IMR-90 (cell line): ENCODE data around the gene IER5L. TPM values are rescaled to one million over a fixed set of nuclear protein-coding genes. Genes with fewer than 3 reads are reported as not detected.

Experiments used
- ATAC-seq: fragments of 200-7000 bp; cut with Tn5 transposase; 2 replicates; pipeline ENCODE4 v1.9.1; 2020; ENCODE audit warnings: low read depth, mild to moderate bottlenecking, moderate library complexity
- BruUV-seq: library from RNA; stranded (reverse); fragments of 400-500 nt; replicated peaks from 2 replicates; lab custom pipeline; 2021; lab: Mats Ljungman, UMichigan
- CTCF ChIA-PET: fragments of 300-600 bp; formaldehyde crosslinking; extraction: SDS; loops from one replicate; lab custom pipeline; 2021; ENCODE audit warnings: antibody characterized with exemption; lab: Yijun Ruan, JAX
- POLR2A ChIA-PET: fragments of 300-600 bp; sonication (Branson Sonifier 250); formaldehyde crosslinking; loops from one replicate; lab custom pipeline; 2022; ENCODE audit warnings: antibody characterized with exemption; ENCODE audit not compliant: unreplicated experiment; lab: Charles Lee
- DNase-seq: peaks from one replicate; pipeline ENCODE4 v3.0.0; 2013
- H2AFZ ChIP-seq: replicated peaks from 2 replicates; pipeline ENCODE3; 2013; ENCODE audit warnings: low read length, mild to moderate bottlenecking; ENCODE audit not compliant: poor library complexity
- H2AK5ac ChIP-seq: 2 replicates; pipeline ENCODE4 v1.6.1; 2013; ENCODE audit warnings: low read depth, low read length, inconsistent platforms
- H2AK9ac ChIP-seq: replicated peaks from 2 replicates; pipeline ENCODE3; 2013; ENCODE audit warnings: mild to moderate bottlenecking, low read depth, low read length, moderate library complexity; ENCODE audit not compliant: poor library complexity
- H2BK120ac ChIP-seq: 2 replicates; pipeline ENCODE4 v1.6.1; 2013; ENCODE audit warnings: low read depth, low read length, inconsistent platforms
- H2BK15ac ChIP-seq: 3 replicates; pipeline ENCODE4 v1.6.1; 2013; ENCODE audit warnings: low read depth, low read length, inconsistent platforms
- H2BK20ac ChIP-seq: 2 replicates; pipeline ENCODE4 v1.6.1; 2013; ENCODE audit warnings: low read depth, mild to moderate bottlenecking, inconsistent platforms, low read length, moderate library complexity
- H2BK5ac ChIP-seq: 2 replicates; pipeline ENCODE4 v1.6.1; 2013; ENCODE audit warnings: mild to moderate bottlenecking, low read depth, low read length, inconsistent platforms; ENCODE audit not compliant: poor library complexity, severe bottlenecking
- H3K14ac ChIP-seq: replicated peaks from 2 replicates; pipeline ENCODE4 v1.6.1; 2013; ENCODE audit warnings: low read depth, low read length, inconsistent platforms
- H3K18ac ChIP-seq: 2 replicates; pipeline ENCODE4 v1.6.1; 2013; ENCODE audit warnings: low read depth, low read length, control low read depth
- H3K23ac ChIP-seq: 2 replicates; pipeline ENCODE4 v1.6.1; 2013; ENCODE audit warnings: low read depth, low read length, inconsistent platforms
- H3K27ac ChIP-seq: 2 replicates; pipeline ENCODE4 v1.5.1; 2013; ENCODE audit warnings: mild to moderate bottlenecking, control low read depth, low read length; ENCODE audit not compliant: insufficient read depth
- H3K27me3 ChIP-seq: 2 replicates; pipeline ENCODE4 v1.6.1; 2013; ENCODE audit warnings: low read length; ENCODE audit not compliant: control insufficient read depth, insufficient read depth
- H3K36me3 ChIP-seq: 2 replicates; pipeline ENCODE4 v1.6.1; 2013; ENCODE audit warnings: low read length, mixed read lengths; ENCODE audit not compliant: control insufficient read depth, insufficient read depth
- H3K4ac ChIP-seq: 2 replicates; pipeline ENCODE4 v1.6.1; 2013; ENCODE audit warnings: low read depth, low read length, inconsistent platforms
- H3K4me1 ChIP-seq: 2 replicates; pipeline ENCODE4 v1.6.1; 2013; ENCODE audit warnings: low read length, mixed read lengths; ENCODE audit not compliant: control insufficient read depth, insufficient read depth
- H3K4me2 ChIP-seq: 2 replicates; pipeline ENCODE4 v1.6.1; 2013; ENCODE audit warnings: low read depth, mild to moderate bottlenecking, control low read depth, low read length, moderate library complexity
- H3K4me3 ChIP-seq: 2 replicates; pipeline ENCODE4 v1.5.1; 2013; ENCODE audit warnings: low read depth, mild to moderate bottlenecking, control low read depth, low read length, moderate library complexity; ENCODE audit not compliant: insufficient read depth
- H3K56ac ChIP-seq: 2 replicates; pipeline ENCODE4 v1.6.1; 2013; ENCODE audit warnings: low read length, inconsistent platforms; ENCODE audit not compliant: insufficient read depth; ENCODE audit errors: extremely low read depth
- H3K79me1 ChIP-seq, 2 experiments: 2 replicates each; pipeline ENCODE4 v1.6.1; 2013; ENCODE audit warnings: low read length in 2 of 2, inconsistent platforms in 1 of 2, low read depth in 1 of 2
- H3K9ac ChIP-seq: 2 replicates; pipeline ENCODE4 v1.6.1; 2013; ENCODE audit warnings: low read depth, low read length, control low read depth
- H3K9me1 ChIP-seq: 2 replicates; pipeline ENCODE4 v1.6.1; 2013; ENCODE audit warnings: low read length, inconsistent platforms; ENCODE audit not compliant: insufficient read depth
- H3K9me3 ChIP-seq: 2 replicates; pipeline ENCODE4 v1.6.1; 2013; ENCODE audit warnings: low read length; ENCODE audit not compliant: control insufficient read depth, insufficient read depth
- H4K20me1 ChIP-seq: 2 replicates; pipeline ENCODE4 v1.6.1; 2013; ENCODE audit warnings: low read length, inconsistent platforms; ENCODE audit not compliant: insufficient read depth
- H4K5ac ChIP-seq: 2 replicates; pipeline ENCODE4 v1.6.1; 2013; ENCODE audit warnings: mild to moderate bottlenecking, low read depth, low read length, control low read depth
- H4K8ac ChIP-seq, 2 experiments: 2 replicates each; pipeline ENCODE4 v1.6.1; 2013; ENCODE audit warnings: low read depth in 2 of 2, low read length in 2 of 2, control low read depth in 1 of 2, inconsistent platforms in 1 of 2
- H4K91ac ChIP-seq: 2 replicates; pipeline ENCODE4 v1.6.1; 2013; ENCODE audit warnings: low read depth, low read length, inconsistent platforms; ENCODE audit not compliant: insufficient read depth
- BHLHE40 ChIP-seq: fragments of 150-350 bp; IDR thresholded peaks from 2 replicates; pipeline ENCODE4 v1.6.1; 2016; ENCODE audit warnings: mild to moderate bottlenecking, low read depth, low read length
- CEBPB ChIP-seq: IDR thresholded peaks from 2 replicates; pipeline ENCODE4 v1.6.1; 2012; ENCODE audit warnings: low read depth, low read length, improper control_type of control experiment
- CHD1 ChIP-seq: IDR thresholded peaks from 2 replicates; pipeline ENCODE4 v1.6.1; 2012; ENCODE audit warnings: low read depth, low read length, improper control_type of control experiment
- FOS ChIP-seq: fragments of 150-350 bp; IDR thresholded peaks from 2 replicates; pipeline ENCODE4 v1.6.1; 2016; ENCODE audit warnings: low read depth, low read length
- MAFK ChIP-seq: IDR thresholded peaks from 2 replicates; pipeline ENCODE4 v1.6.1; 2012; ENCODE audit warnings: low read depth, low read length, improper control_type of control experiment
- MXI1 ChIP-seq: IDR thresholded peaks from 2 replicates; pipeline ENCODE4 v1.6.1; 2012; ENCODE audit warnings: low read depth, mild to moderate bottlenecking, low read length, moderate library complexity, borderline replicate concordance
- NFE2L2 ChIP-seq: fragments of 150-350 bp; IDR thresholded peaks from 2 replicates; pipeline ENCODE4 v1.6.1; 2016; ENCODE audit warnings: low read depth, mild to moderate bottlenecking, low read length
- POLR2A ChIP-seq: IDR thresholded peaks from 2 replicates; pipeline ENCODE4 v1.6.1; 2012; ENCODE audit warnings: mild to moderate bottlenecking, low read depth, low read length
- RAD21 ChIP-seq: IDR thresholded peaks from 2 replicates; pipeline ENCODE4 v1.6.1; 2012; ENCODE audit warnings: low read length, improper control_type of control experiment
- RCOR1 ChIP-seq: IDR thresholded peaks from 2 replicates; pipeline ENCODE4 v1.6.1; 2012; ENCODE audit warnings: mild to moderate bottlenecking, low read length, improper control_type of control experiment; ENCODE audit not compliant: insufficient replicate concordance
- RFX5 ChIP-seq: IDR thresholded peaks from 2 replicates; pipeline ENCODE4 v1.8.0; 2012; ENCODE audit warnings: low read depth, mild to moderate bottlenecking, low read length, moderate library complexity
- SMC3 ChIP-seq: fragments of 150-350 bp; IDR thresholded peaks from 2 replicates; pipeline ENCODE4 v1.6.1; 2016; ENCODE audit warnings: low read depth, mild to moderate bottlenecking, antibody characterized with exemption, low read length, moderate library complexity
- WGBS, 2 experiments: methylation state at CpG; one replicate each; pipeline versions ENCODE4 v1.1.5 to v1.1.7; 2013; ENCODE audit warnings: missing lambda C conversion rate in 2 of 2; ENCODE audit not compliant: insufficient read length in 1 of 2; ENCODE audit errors: extremely low coverage in 2 of 2; 5-methylcytosine and 5-hydroxymethylcytosine counted together
- dilution Hi-C: fragments of 300-500 bp; cut with HindIII; formaldehyde crosslinking; loops from one replicate; pipeline ENCODE4 v1.14.3; 2018; ENCODE audit warnings: low sequenced_read_pairs; ENCODE audit not compliant: unreplicated experiment
- in situ Hi-C: fragments of 300-500 bp; cut with MboI; formaldehyde crosslinking; loops from 3 replicates; pipeline ENCODE4 v1.14.3; 2019; ENCODE audit warnings: low sequenced_read_pairs, inconsistent platforms, mixed read lengths
- intact Hi-C: fragments of 100-400 bp; cut with micrococcal nuclease; formaldehyde crosslinking; loops from 2 replicates; pipeline ENCODE4 v1.10.0; 2022
- polyA plus RNA-seq, 3 experiments: library from polyadenylated mRNA; depleted of rRNA; stranded (reverse); fragments of >200 nt; gene quantifications; 2 replicates each; pipeline ENCODE4 v1.2.3, GENCODE V29; 2012; ENCODE audit warnings: low replicate concordance in 1 of 3
- total RNA-seq: library from RNA; depleted of rRNA; stranded (reverse); fragments of >200 nt; gene quantifications from 2 replicates; pipeline ENCODE4 v1.2.3, GENCODE V29; 2012
- TF ChIP-seq, protein P1 (sequence below): fragments of 150-350 bp; IDR thresholded peaks from 2 replicates; pipeline ENCODE4 v1.6.1; 2017; ENCODE audit warnings: mild to moderate bottlenecking, antibody characterized with exemption, low read length, low read depth
- TF ChIP-seq, protein P2 (sequence below): conservative IDR thresholded peaks from 2 replicates; pipeline ENCODE4 v1.5.1; 2012; ENCODE audit warnings: mild to moderate bottlenecking, low read depth, low read length, improper control_type of control experiment

The IER5L gene
- total and polyA plus RNA-seq, 2 of the 4 experiments (the other 2 are of a cell fraction), result 12.5 to 13.4 TPM

DNA sequence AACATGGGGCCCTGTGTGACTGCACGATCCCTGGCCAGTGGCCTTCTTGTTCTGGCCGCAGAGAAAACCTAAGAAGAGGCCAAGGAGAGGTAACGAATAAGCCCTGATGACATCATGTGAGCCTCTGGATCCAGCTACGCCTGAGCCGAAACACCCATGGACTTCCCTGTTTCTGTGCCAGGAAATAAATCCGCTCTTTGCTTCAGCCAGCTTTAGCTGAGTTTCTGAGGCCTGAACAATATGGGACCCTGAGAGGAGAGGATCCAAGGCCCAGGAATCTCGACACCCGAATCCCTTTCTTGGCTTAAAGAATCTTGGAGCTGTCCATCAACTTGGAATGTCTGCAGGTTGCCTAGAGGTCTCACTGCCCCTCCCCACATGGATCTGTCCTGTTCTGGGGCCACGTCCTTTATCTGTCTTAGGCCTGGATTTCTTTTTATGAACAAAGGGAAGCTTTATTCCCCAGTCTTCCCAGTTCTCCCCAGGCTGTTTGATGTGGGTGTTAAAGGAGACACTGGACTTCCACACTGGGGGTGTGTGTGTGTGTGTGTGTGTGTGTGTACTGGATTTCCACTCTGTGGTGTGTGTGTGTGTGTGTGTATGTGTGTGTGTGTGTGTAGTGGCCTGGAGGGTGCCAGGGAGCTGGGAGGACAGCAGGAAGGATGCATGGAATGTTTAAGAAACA is 13.7 kb downstream of the IER5L start:
- intact Hi-C loops, result no loop called here
- 66% methylated on average over 5 of the region's 9 CpGs; no CpG with 5 or more reads in 1 of the 2 experiments for WGBS, 2 experiments
- Histone ChIP-seq H3K79me1 (peaks cover 7 to 35% of the 10 kb centered on the region in 2 experiments), H2BK5ac (no peak overlapping the region), H3K4me1 (peaks cover 27% of the 10 kb centered on the region), H3K27ac (peak overlapping the region; percentile 12), H3K23ac (no peak overlapping the region), H3K14ac (peak overlapping the region; percentile 53; the same call in 1 of the 2 replicates), H3K27me3 (no peaks in the 10 kb centered on the region), H2BK20ac (no peak overlapping the region; the same call in 1 of the 2 replicates), H4K91ac (peak overlapping the region; percentile 50), H3K4me3 (no peak overlapping the region), H2BK15ac (peak overlapping the region; percentile 36; the same call in 1 of the 3 replicates), H3K4ac (peak overlapping the region; percentile 41), H3K9me1 (peaks cover 24% of the 10 kb centered on the region), H2BK120ac (no peak overlapping the region; the same call in 1 of the 2 replicates), H2AK5ac (peak overlapping the region; percentile 74), H4K5ac (no peak overlapping the region; the same call in 1 of the 2 replicates), H2AK9ac (peak overlapping the region; percentile 33), H3K36me3 (peaks cover 2% of the 10 kb centered on the region; the same call in 1 of the 2 replicates), H3K9ac (0 out of 2 replicates have a peak overlapping the region, but pooled peaks have one; percentile 15), H2AFZ (no peak overlapping the region), H3K4me2 (no peak overlapping the region), H4K8ac (no peak overlapping the region), H3K56ac (no peak overlapping the region), H4K20me1 (no peaks in the 10 kb centered on the region), H3K18ac (peak overlapping the region; percentile 3; the same call in 1 of the 2 replicates), H3K9me3 (no peaks in the 10 kb centered on the region)
- dilution Hi-C loops, result no loop called here
- DNase-seq, result peak; percentile 53
- TF ChIP-seq RCOR1 (no peak), RAD21 (no peak), MXI1 (no peak), MAFK (no peak), BHLHE40 (no peak), CEBPB (no peak), FOS (no peak), RFX5 (no peak), SMC3 (no peak), POLR2A (no peak), NFE2L2 (no peak), CHD1 (no peak)
- TF ChIP-seq, protein P1, sequence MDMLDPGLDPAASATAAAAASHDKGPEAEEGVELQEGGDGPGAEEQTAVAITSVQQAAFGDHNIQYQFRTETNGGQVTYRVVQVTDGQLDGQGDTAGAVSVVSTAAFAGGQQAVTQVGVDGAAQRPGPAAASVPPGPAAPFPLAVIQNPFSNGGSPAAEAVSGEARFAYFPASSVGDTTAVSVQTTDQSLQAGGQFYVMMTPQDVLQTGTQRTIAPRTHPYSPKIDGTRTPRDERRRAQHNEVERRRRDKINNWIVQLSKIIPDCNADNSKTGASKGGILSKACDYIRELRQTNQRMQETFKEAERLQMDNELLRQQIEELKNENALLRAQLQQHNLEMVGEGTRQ, result no peak
- TF ChIP-seq, protein P2, sequence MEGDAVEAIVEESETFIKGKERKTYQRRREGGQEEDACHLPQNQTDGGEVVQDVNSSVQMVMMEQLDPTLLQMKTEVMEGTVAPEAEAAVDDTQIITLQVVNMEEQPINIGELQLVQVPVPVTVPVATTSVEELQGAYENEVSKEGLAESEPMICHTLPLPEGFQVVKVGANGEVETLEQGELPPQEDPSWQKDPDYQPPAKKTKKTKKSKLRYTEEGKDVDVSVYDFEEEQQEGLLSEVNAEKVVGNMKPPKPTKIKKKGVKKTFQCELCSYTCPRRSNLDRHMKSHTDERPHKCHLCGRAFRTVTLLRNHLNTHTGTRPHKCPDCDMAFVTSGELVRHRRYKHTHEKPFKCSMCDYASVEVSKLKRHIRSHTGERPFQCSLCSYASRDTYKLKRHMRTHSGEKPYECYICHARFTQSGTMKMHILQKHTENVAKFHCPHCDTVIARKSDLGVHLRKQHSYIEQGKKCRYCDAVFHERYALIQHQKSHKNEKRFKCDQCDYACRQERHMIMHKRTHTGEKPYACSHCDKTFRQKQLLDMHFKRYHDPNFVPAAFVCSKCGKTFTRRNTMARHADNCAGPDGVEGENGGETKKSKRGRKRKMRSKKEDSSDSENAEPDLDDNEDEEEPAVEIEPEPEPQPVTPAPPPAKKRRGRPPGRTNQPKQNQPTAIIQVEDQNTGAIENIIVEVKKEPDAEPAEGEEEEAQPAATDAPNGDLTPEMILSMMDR, result no peak
- ATAC-seq, result no peak
- no TSS peak for BruUV-seq
- CTCF ChIA-PET, result interaction anchor here (2.4 kb wide), 1 partner anchor 21 kb away, joined by 5 read pairs; no protein-coding TSS in a partner anchor
- in situ Hi-C loops, result no loop called here
- POLR2A ChIA-PET, result no interaction called here
